SK-N-SH (cell line): ENCODE data around the gene SMYD1. TPM values are rescaled to one million over a fixed set of nuclear protein-coding genes. Genes with fewer than 3 reads are reported as not detected.

Experiments
- CTCF ChIA-PET: fragments of 300-600, 350-600 bp; formaldehyde crosslinking; extraction: SDS; loops from one replicate; lab custom pipeline; 2021; lab: Yijun Ruan, JAX
- POLR2A ChIA-PET: fragments of 350-600 bp; sonication (Branson Sonifier 250); formaldehyde crosslinking; extraction: SDS; loops from one replicate; lab custom pipeline; 2020; ENCODE audit warnings: antibody characterized with exemption, inconsistent platforms; lab: Yijun Ruan, JAX
- DNase-seq: peaks from one replicate; pipeline ENCODE4 v3.0.0; 2012
- H2AFZ ChIP-seq: fragments of 200-600 bp; sonication (generic); 2 replicates; pipeline ENCODE4 v1.8.1; 2016; ENCODE audit warnings: antibody characterized with exemption, mild to moderate bottlenecking, low read depth
- H3F3A ChIP-seq: fragments of 200-600 bp; sonication (generic); replicated peaks from 2 replicates; pipeline ENCODE3; 2016; ENCODE audit warnings: antibody characterized with exemption, mild to moderate bottlenecking; ENCODE audit not compliant: insufficient read depth
- H3K27ac ChIP-seq, 2 experiments: fragments of 200-500 bp in 1 of 2; fragments of 200-600 bp in 1 of 2; sonication (Bioruptor generic) in 1 of 2; sonication (generic), shearing (Covaris generic) in 1 of 2; 2 replicates each; pipeline versions ENCODE4 v1.5.1 to v1.6.1; 2014 to 2016; ENCODE audit warnings: low read depth in 2 of 2, inconsistent platforms in 1 of 2, low read length in 1 of 2, mild to moderate bottlenecking in 1 of 2, mixed read lengths in 1 of 2
- H3K27me3 ChIP-seq: fragments of 200-600 bp; sonication (generic), shearing (Covaris generic); 2 replicates; pipeline ENCODE4 v1.6.1; 2016; ENCODE audit warnings: mixed run types; ENCODE audit not compliant: insufficient read depth
- H3K36me3 ChIP-seq, 2 experiments: fragments of 200-500 bp in 1 of 2; fragments of 200-600 bp in 1 of 2; sonication (Bioruptor generic) in 1 of 2; sonication (generic) in 1 of 2; replicated peaks in 1 of 2; 2 replicates each; pipeline versions ENCODE3 to v1.5.1; 2014 to 2016; ENCODE audit warnings: low read length in 1 of 2, mild to moderate bottlenecking in 1 of 2; ENCODE audit not compliant: insufficient read depth in 2 of 2, control insufficient read depth in 1 of 2
- H3K4me1 ChIP-seq, 2 experiments: fragments of 200-500 bp in 1 of 2; fragments of 200-600 bp in 1 of 2; sonication (Bioruptor generic) in 1 of 2; sonication (generic), shearing (Covaris generic) in 1 of 2; 2 replicates each; pipeline versions ENCODE4 v1.5.1 to v1.6.1; 2014 to 2016; ENCODE audit warnings: low read depth in 1 of 2, low read length in 1 of 2, mixed run types in 1 of 2; ENCODE audit not compliant: insufficient read depth in 2 of 2, control insufficient read depth in 1 of 2
- H3K4me2 ChIP-seq: fragments of 200-600 bp; sonication (generic), shearing (Covaris generic); 2 replicates; pipeline ENCODE4 v1.6.1; 2017; ENCODE audit warnings: mixed run types
- H3K4me3 ChIP-seq, 2 experiments: fragments of 200-500 bp in 1 of 2; fragments of 200-600 bp in 1 of 2; sonication (Bioruptor generic) in 1 of 2; sonication (generic), shearing (Covaris generic) in 1 of 2; 2 replicates each; pipeline versions ENCODE4 v1.5.1 to v1.8.1; 2014 to 2016; ENCODE audit warnings: low read depth in 2 of 2, inconsistent platforms in 1 of 2, low read length in 1 of 2, mild to moderate bottlenecking in 1 of 2, mixed read lengths in 1 of 2, moderate library complexity in 1 of 2
- H3K79me2 ChIP-seq: fragments of 200-600 bp; sonication (generic); 2 replicates; pipeline ENCODE4 v1.8.1; 2017; ENCODE audit warnings: mild to moderate bottlenecking; ENCODE audit not compliant: insufficient read depth
- H3K9ac ChIP-seq: fragments of 200-600 bp; sonication (generic); 2 replicates; pipeline ENCODE4 v1.6.1; 2017; ENCODE audit warnings: mixed run types
- H3K9me2 ChIP-seq: fragments of 200-600 bp; sonication (generic); 2 replicates; pipeline ENCODE4 v1.6.1; 2017; ENCODE audit warnings: mixed run types
- H3K9me3 ChIP-seq: fragments of 200-600 bp; sonication (generic); 2 replicates; pipeline ENCODE4 v1.6.1; 2017; ENCODE audit warnings: mixed run types, mild to moderate bottlenecking, moderate library complexity
- H4K20me1 ChIP-seq: fragments of 200-600 bp; sonication (generic); 2 replicates; pipeline ENCODE4 v1.6.1; 2017; ENCODE audit warnings: mild to moderate bottlenecking, mixed run types; ENCODE audit not compliant: insufficient read depth
- ELF1 ChIP-seq: IDR thresholded peaks from 2 replicates; pipeline ENCODE4 v1.4.0; 2012
- FOSL2 ChIP-seq: IDR thresholded peaks from 2 replicates; pipeline ENCODE4 v1.4.0; 2012; ENCODE audit warnings: low read depth, mild to moderate bottlenecking, moderate library complexity, borderline replicate concordance
- FOXM1 ChIP-seq: IDR thresholded peaks from 2 replicates; pipeline ENCODE4 v1.4.0; 2012; ENCODE audit warnings: low read depth, mild to moderate bottlenecking
- GABPA ChIP-seq: IDR thresholded peaks from 2 replicates; pipeline ENCODE4 v1.4.0; 2012; ENCODE audit warnings: low read depth, mild to moderate bottlenecking
- GATA2 ChIP-seq: sonication (generic); formaldehyde crosslinking; IDR thresholded peaks from 2 replicates; pipeline ENCODE4 v1.5.0; 2020; ENCODE audit warnings: mild to moderate bottlenecking, missing genetic modification reagents
- JUND ChIP-seq: IDR thresholded peaks from 2 replicates; pipeline ENCODE4 v1.4.0; 2012
- MEF2A ChIP-seq: IDR thresholded peaks from 2 replicates; pipeline ENCODE4 v1.4.0; 2012; ENCODE audit warnings: low read depth, borderline replicate concordance
- MXI1 ChIP-seq: IDR thresholded peaks from 2 replicates; pipeline ENCODE4 v1.6.1; 2012; ENCODE audit warnings: mild to moderate bottlenecking, low read depth, low read length, improper control_type of control experiment
- NFIC ChIP-seq: IDR thresholded peaks from 2 replicates; pipeline ENCODE4 v1.4.0; 2012; ENCODE audit warnings: borderline replicate concordance
- NRF1 ChIP-seq: IDR thresholded peaks from 2 replicates; pipeline ENCODE4 v1.6.1; 2012; ENCODE audit warnings: low read depth, mild to moderate bottlenecking, low read length
- RAD21 ChIP-seq: IDR thresholded peaks from 2 replicates; pipeline ENCODE4 v1.6.1; 2012; ENCODE audit warnings: mild to moderate bottlenecking, low read length
- REST ChIP-seq: IDR thresholded peaks from 2 replicates; pipeline ENCODE4 v1.6.1; 2012; ENCODE audit warnings: mild to moderate bottlenecking, low read depth, low read length, moderate library complexity
- RXRA ChIP-seq: IDR thresholded peaks from 2 replicates; pipeline ENCODE4 v1.4.0; 2012; ENCODE audit warnings: low read depth, mild to moderate bottlenecking, borderline replicate concordance
- SIN3A ChIP-seq: IDR thresholded peaks from 2 replicates; pipeline ENCODE4 v1.6.1; 2012; ENCODE audit warnings: low read depth, mild to moderate bottlenecking, low read length, moderate library complexity, borderline replicate concordance
- SMC3 ChIP-seq: IDR thresholded peaks from 2 replicates; pipeline ENCODE4 v1.6.1; 2012; ENCODE audit warnings: low read depth, low read length, improper control_type of control experiment
- TAF1 ChIP-seq: IDR thresholded peaks from 2 replicates; pipeline ENCODE4 v1.6.1; 2012; ENCODE audit warnings: low read depth, mild to moderate bottlenecking, low read length, moderate library complexity, borderline replicate concordance
- TCF12 ChIP-seq: IDR thresholded peaks from 2 replicates; pipeline ENCODE4 v1.4.0; 2012
- YY1 ChIP-seq: IDR thresholded peaks from 2 replicates; pipeline ENCODE4 v1.4.0; 2012; ENCODE audit warnings: low read depth, mild to moderate bottlenecking
- WGBS: methylation state at CpG from one replicate; pipeline ENCODE4 v1.1.6; 2017; ENCODE audit warnings: low lambda C conversion rate; 5-methylcytosine and 5-hydroxymethylcytosine counted together
- polyA plus RNA-seq, 3 experiments: library from polyadenylated mRNA; depleted of rRNA; stranded (reverse); fragments of >200 nt; gene quantifications; 2 replicates each; pipeline ENCODE4 v1.2.3, GENCODE V29; 2012
- TF ChIP-seq, protein P1 (sequence below): fragments of 150-350 bp; IDR thresholded peaks from 2 replicates; pipeline ENCODE4 v1.6.1; 2017; ENCODE audit warnings: antibody characterized with exemption, low read length, low read depth, borderline replicate concordance
- TF ChIP-seq, protein P2 (sequence below): fragments of 200-600 bp; sonication (generic); IDR thresholded peaks from 2 replicates; pipeline ENCODE4 v1.6.1; 2017; ENCODE audit warnings: antibody characterized with exemption, mild to moderate bottlenecking, moderate library complexity
- TF ChIP-seq, protein P3 (sequence below): IDR thresholded peaks from 2 replicates; pipeline ENCODE4; 2012
- TF ChIP-seq, protein P4 (sequence below): IDR thresholded peaks from 2 replicates; pipeline ENCODE4 v1.4.0; 2012; ENCODE audit warnings: low read depth

Gene SMYD1
- polyA plus RNA-seq, 1 of the 3 experiments (the other 2 are of a cell fraction): not detected

- no peak overlapping the region for H3K9ac ChIP-seq
- H3K9me3 ChIP-seq: no peaks in the 10 kb centered on the region
- no peak overlapping the region for H3K4me2 ChIP-seq
- H3K79me2 ChIP-seq: no peaks in the 10 kb centered on the region
- no peak overlapping the region for H3K27ac ChIP-seq
- CTCF ChIA-PET: interaction anchor here (1.4 kb wide), 1 partner anchor 28 kb away, joined by 3 read pairs; no protein-coding TSS in a partner anchor
- H2AFZ ChIP-seq: no peak overlapping the region
- no peak for DNase-seq
- no peaks in the 10 kb centered on the region for H3K9me2 ChIP-seq
- POLR2A ChIA-PET: no interaction called here
- no peaks in the 10 kb centered on the region for H3F3A ChIP-seq
- no peaks in the 10 kb centered on the region for H3K36me3 ChIP-seq
- H3K27me3 ChIP-seq: no peaks in the 10 kb centered on the region; the same call in 1 of the 2 replicates
- TF ChIP-seq REST (no peak), NFIC (no peak), GATA2 (CRISPR knock-in tag) (no peak), MEF2A (no peak), TAF1 (no peak), FOXM1 (no peak), ELF1 (no peak)
- TF ChIP-seq, protein P1, sequence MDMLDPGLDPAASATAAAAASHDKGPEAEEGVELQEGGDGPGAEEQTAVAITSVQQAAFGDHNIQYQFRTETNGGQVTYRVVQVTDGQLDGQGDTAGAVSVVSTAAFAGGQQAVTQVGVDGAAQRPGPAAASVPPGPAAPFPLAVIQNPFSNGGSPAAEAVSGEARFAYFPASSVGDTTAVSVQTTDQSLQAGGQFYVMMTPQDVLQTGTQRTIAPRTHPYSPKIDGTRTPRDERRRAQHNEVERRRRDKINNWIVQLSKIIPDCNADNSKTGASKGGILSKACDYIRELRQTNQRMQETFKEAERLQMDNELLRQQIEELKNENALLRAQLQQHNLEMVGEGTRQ: no peak
- TF ChIP-seq, protein P2, sequence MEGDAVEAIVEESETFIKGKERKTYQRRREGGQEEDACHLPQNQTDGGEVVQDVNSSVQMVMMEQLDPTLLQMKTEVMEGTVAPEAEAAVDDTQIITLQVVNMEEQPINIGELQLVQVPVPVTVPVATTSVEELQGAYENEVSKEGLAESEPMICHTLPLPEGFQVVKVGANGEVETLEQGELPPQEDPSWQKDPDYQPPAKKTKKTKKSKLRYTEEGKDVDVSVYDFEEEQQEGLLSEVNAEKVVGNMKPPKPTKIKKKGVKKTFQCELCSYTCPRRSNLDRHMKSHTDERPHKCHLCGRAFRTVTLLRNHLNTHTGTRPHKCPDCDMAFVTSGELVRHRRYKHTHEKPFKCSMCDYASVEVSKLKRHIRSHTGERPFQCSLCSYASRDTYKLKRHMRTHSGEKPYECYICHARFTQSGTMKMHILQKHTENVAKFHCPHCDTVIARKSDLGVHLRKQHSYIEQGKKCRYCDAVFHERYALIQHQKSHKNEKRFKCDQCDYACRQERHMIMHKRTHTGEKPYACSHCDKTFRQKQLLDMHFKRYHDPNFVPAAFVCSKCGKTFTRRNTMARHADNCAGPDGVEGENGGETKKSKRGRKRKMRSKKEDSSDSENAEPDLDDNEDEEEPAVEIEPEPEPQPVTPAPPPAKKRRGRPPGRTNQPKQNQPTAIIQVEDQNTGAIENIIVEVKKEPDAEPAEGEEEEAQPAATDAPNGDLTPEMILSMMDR: no peak
- WGBS: 52% methylated on average over 3 of the region's 3 CpGs
- H4K20me1 ChIP-seq: no peaks in the 10 kb centered on the region
- H3K4me3 ChIP-seq: no peak overlapping the region
- H3K4me1 ChIP-seq: no peaks in the 10 kb centered on the region
Observed at GRCh38 chr2:88131999-88132368, 64.4 kb downstream of the SMYD1 start.

DNA sequence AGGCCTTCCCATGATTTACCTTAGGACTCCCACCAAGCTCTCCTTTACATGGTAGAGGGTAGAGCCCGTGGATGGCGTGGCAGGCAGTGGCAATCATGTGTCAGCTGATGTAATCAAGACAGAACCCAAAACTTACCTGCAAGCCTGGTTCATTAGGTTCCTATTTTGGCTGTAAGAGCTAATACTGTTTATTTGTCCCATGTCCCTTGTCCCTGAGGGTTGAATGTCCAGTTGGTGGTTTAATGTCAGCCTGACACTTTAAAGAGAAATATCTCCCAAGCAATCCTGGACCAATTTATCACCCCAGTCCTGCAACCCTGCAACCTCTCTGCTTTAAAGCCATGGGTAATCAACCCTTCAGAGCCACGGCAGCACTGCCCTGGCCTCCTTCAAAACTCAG, 66.2 kb downstream of the SMYD1 start:
- H3K9me2 ChIP-seq: no peaks in the 10 kb centered on the region
- H3K9me3 ChIP-seq: no peaks in the 10 kb centered on the region
- H3K9ac ChIP-seq: no peak overlapping the region
- H3K4me3 ChIP-seq: no peak overlapping the region
- no peaks in the 10 kb centered on the region for H3K36me3 ChIP-seq
- H3K79me2 ChIP-seq: no peaks in the 10 kb centered on the region
- no peaks in the 10 kb centered on the region for H3F3A ChIP-seq
- no peak for DNase-seq
- ChIA-PET CTCF (interaction anchor here (1.3 to 1.8 kb wide), 5 partner anchors 26 to 321 kb away, joined by 3 to 6 read pairs (median 3); no protein-coding TSS in a partner anchor), POLR2A (no interaction called here)
- 15% methylated on average over 3 of the region's 3 CpGs for WGBS
- no peaks in the 10 kb centered on the region for H3K4me1 ChIP-seq
- no peak overlapping the region for H3K27ac ChIP-seq
- no peak overlapping the region for H2AFZ ChIP-seq
- no peaks in the 10 kb centered on the region; the same call in 1 of the 2 replicates for H3K27me3 ChIP-seq
- no peaks in the 10 kb centered on the region for H4K20me1 ChIP-seq
- H3K4me2 ChIP-seq: no peak overlapping the region
- TF ChIP-seq NFIC (no peak), GABPA (no peak), YY1 (no peak), MXI1 (no peak), SMC3 (no peak), TCF12 (no peak), RXRA (no peak), NRF1 (no peak), SIN3A (no peak), JUND (no peak), RAD21 (no peak), FOSL2 (no peak), GATA2 (CRISPR knock-in tag) (no peak)
- TF ChIP-seq, protein P3, sequence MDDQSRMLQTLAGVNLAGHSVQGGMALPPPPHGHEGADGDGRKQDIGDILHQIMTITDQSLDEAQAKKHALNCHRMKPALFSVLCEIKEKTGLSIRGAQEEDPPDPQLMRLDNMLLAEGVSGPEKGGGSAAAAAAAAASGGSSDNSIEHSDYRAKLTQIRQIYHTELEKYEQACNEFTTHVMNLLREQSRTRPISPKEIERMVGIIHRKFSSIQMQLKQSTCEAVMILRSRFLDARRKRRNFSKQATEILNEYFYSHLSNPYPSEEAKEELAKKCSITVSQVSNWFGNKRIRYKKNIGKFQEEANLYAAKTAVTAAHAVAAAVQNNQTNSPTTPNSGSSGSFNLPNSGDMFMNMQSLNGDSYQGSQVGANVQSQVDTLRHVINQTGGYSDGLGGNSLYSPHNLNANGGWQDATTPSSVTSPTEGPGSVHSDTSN: no peak
- TF ChIP-seq, protein P1: no peak
- TF ChIP-seq, protein P4, sequence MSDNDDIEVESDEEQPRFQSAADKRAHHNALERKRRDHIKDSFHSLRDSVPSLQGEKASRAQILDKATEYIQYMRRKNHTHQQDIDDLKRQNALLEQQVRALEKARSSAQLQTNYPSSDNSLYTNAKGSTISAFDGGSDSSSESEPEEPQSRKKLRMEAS: no peak
